ENCODE results near the gene CYP26B1. TPM values are rescaled to one million over a fixed set of nuclear protein-coding genes. Genes with fewer than 3 reads are reported as not detected.
"Not testable (repeated sequence)": the region's sequence is repeated elsewhere in the genome, so short reads cannot be mapped to it uniquely, and the experiment has no call there.

The CYP26B1 gene
- total RNA-seq, 1 experiment from 2014 or later: not detected

- Histone ChIP-seq H3K27ac (ENCODE audit: low read length) (no peak overlapping the region), H3K4me2 (ENCODE audit: low read depth, low read length, poor library complexity, severe bottlenecking) (no peak overlapping the region), H3K9me3 (ENCODE audit: low read length) (no peaks in the 10 kb centered on the region), H3K9me2 (replicated peaks; ENCODE audit: insufficient read depth, low read length) (no peaks in the 10 kb centered on the region), H3K4me3 (ENCODE audit: low read length) (no peak overlapping the region), H3K9ac (ENCODE audit: low read length) (no peak overlapping the region), H3K27me3 (ENCODE audit: low read length) (no peaks in the 10 kb centered on the region; the same call in 1 of the 2 replicates), H4K20me1 (ENCODE audit: insufficient read depth, low read depth, low read length) (no peaks in the 10 kb centered on the region), H3K4me1 (ENCODE audit: low read length) (no peaks in the 10 kb centered on the region), H3K36me3 (ENCODE audit: insufficient read depth, low read length) (no peaks in the 10 kb centered on the region), H3K79me2 (ENCODE audit: low read length) (no peaks in the 10 kb centered on the region), H2AFZ (ENCODE audit: low read length) (no peak overlapping the region)
- no peak for DNase-seq
Observed at GRCh38 chr2:72089028-72089427, 58.6 kb downstream of the CYP26B1 start.

- not testable (repeated sequence) for H3K79me2 ChIP-seq (ENCODE audit: low read length); H3K9me3 ChIP-seq (ENCODE audit: low read length); H3K4me2 ChIP-seq (ENCODE audit: low read depth, low read length, poor library complexity, severe bottlenecking); H3K9ac ChIP-seq (ENCODE audit: low read length); H3K4me1 ChIP-seq (ENCODE audit: low read length); H3K36me3 ChIP-seq (ENCODE audit: insufficient read depth, low read length); H3K27me3 ChIP-seq (ENCODE audit: low read length); H3K27ac ChIP-seq (ENCODE audit: low read length); H3K9me2 ChIP-seq (replicated peaks; ENCODE audit: insufficient read depth, low read length); DNase-seq; H4K20me1 ChIP-seq (ENCODE audit: insufficient read depth, low read depth, low read length); H3K4me3 ChIP-seq (ENCODE audit: low read length); H2AFZ ChIP-seq (ENCODE audit: low read length)
Observed at GRCh38 chr2:72086871-72087633, 60.6 kb downstream of the CYP26B1 start.

GRCh38 chr2:72085513-72085912, 62.1 kb downstream of the CYP26B1 start:
- Histone ChIP-seq H3K27me3 (ENCODE audit: low read length) (no peaks in the 10 kb centered on the region), H3K9me2 (replicated peaks; ENCODE audit: insufficient read depth, low read length) (no peaks in the 10 kb centered on the region), H3K4me3 (ENCODE audit: low read length) (no peak overlapping the region), H3K4me2 (ENCODE audit: low read depth, low read length, poor library complexity, severe bottlenecking) (no peak overlapping the region), H2AFZ (ENCODE audit: low read length) (no peak overlapping the region), H3K27ac (ENCODE audit: low read length) (no peak overlapping the region), H3K9me3 (ENCODE audit: low read length) (no peaks in the 10 kb centered on the region), H3K79me2 (ENCODE audit: low read length) (no peaks in the 10 kb centered on the region), H4K20me1 (ENCODE audit: insufficient read depth, low read depth, low read length) (no peaks in the 10 kb centered on the region), H3K9ac (ENCODE audit: low read length) (no peak overlapping the region), H3K36me3 (ENCODE audit: insufficient read depth, low read length) (no peaks in the 10 kb centered on the region), H3K4me1 (ENCODE audit: low read length) (no peaks in the 10 kb centered on the region)
- no peak for DNase-seq

- Histone ChIP-seq H3K36me3 (ENCODE audit: insufficient read depth, low read length) (no peaks in the 10 kb centered on the region), H3K4me2 (ENCODE audit: low read depth, low read length, poor library complexity, severe bottlenecking) (no peak overlapping the region), H3K9me3 (ENCODE audit: low read length) (no peaks in the 10 kb centered on the region), H3K27ac (ENCODE audit: low read length) (no peak overlapping the region), H3K9me2 (replicated peaks; ENCODE audit: insufficient read depth, low read length) (no peaks in the 10 kb centered on the region), H2AFZ (ENCODE audit: low read length) (no peak overlapping the region), H4K20me1 (ENCODE audit: insufficient read depth, low read depth, low read length) (no peaks in the 10 kb centered on the region), H3K27me3 (ENCODE audit: low read length) (no peaks in the 10 kb centered on the region), H3K9ac (ENCODE audit: low read length) (no peak overlapping the region), H3K4me3 (ENCODE audit: low read length) (no peak overlapping the region), H3K79me2 (ENCODE audit: low read length) (no peaks in the 10 kb centered on the region), H3K4me1 (ENCODE audit: low read length) (no peaks in the 10 kb centered on the region)
- DNase-seq: no peak
Observed at GRCh38 chr2:72085036-72085435, 62.6 kb downstream of the CYP26B1 start.

- H3K9me2 ChIP-seq (replicated peaks; ENCODE audit: insufficient read depth, low read length): no peaks in the 10 kb centered on the region
- H4K20me1 ChIP-seq (ENCODE audit: insufficient read depth, low read depth, low read length): no peaks in the 10 kb centered on the region
- H3K4me2 ChIP-seq (ENCODE audit: low read depth, low read length, poor library complexity, severe bottlenecking): no peak overlapping the region
- H3K9me3 ChIP-seq (ENCODE audit: low read length): no peaks in the 10 kb centered on the region
- no peak overlapping the region for H3K27ac ChIP-seq (ENCODE audit: low read length)
- H3K36me3 ChIP-seq (ENCODE audit: insufficient read depth, low read length): no peaks in the 10 kb centered on the region
- no peak overlapping the region for H3K9ac ChIP-seq (ENCODE audit: low read length)
- no peak for DNase-seq
- H2AFZ ChIP-seq (ENCODE audit: low read length): no peak overlapping the region
- H3K4me3 ChIP-seq (ENCODE audit: low read length): no peak overlapping the region
- H3K79me2 ChIP-seq (ENCODE audit: low read length): no peaks in the 10 kb centered on the region
- H3K4me1 ChIP-seq (ENCODE audit: low read length): no peaks in the 10 kb centered on the region
- no peaks in the 10 kb centered on the region for H3K27me3 ChIP-seq (ENCODE audit: low read length)
Observed at GRCh38 chr2:72084584-72084976, 63.1 kb downstream of the CYP26B1 start.

- Histone ChIP-seq H3K4me1 (ENCODE audit: low read length) (no peaks in the 10 kb centered on the region), H3K36me3 (ENCODE audit: insufficient read depth, low read length) (no peaks in the 10 kb centered on the region), H3K4me2 (ENCODE audit: low read depth, low read length, poor library complexity, severe bottlenecking) (no peak overlapping the region), H4K20me1 (ENCODE audit: insufficient read depth, low read depth, low read length) (no peaks in the 10 kb centered on the region), H3K9ac (ENCODE audit: low read length) (no peak overlapping the region), H2AFZ (ENCODE audit: low read length) (no peak overlapping the region), H3K27ac (ENCODE audit: low read length) (no peak overlapping the region), H3K9me2 (replicated peaks; ENCODE audit: insufficient read depth, low read length) (no peaks in the 10 kb centered on the region), H3K4me3 (ENCODE audit: low read length) (no peak overlapping the region), H3K27me3 (ENCODE audit: low read length) (no peaks in the 10 kb centered on the region), H3K79me2 (ENCODE audit: low read length) (no peaks in the 10 kb centered on the region), H3K9me3 (ENCODE audit: low read length) (no peaks in the 10 kb centered on the region)
- no peak for DNase-seq
Observed at GRCh38 chr2:72083751-72084583, 63.7 kb downstream of the CYP26B1 start.

- no peak for DNase-seq
- Histone ChIP-seq H3K9me2 (replicated peaks; ENCODE audit: insufficient read depth, low read length) (no peaks in the 10 kb centered on the region), H3K9ac (ENCODE audit: low read length) (no peak overlapping the region), H4K20me1 (ENCODE audit: insufficient read depth, low read depth, low read length) (no peaks in the 10 kb centered on the region), H3K4me2 (ENCODE audit: low read depth, low read length, poor library complexity, severe bottlenecking) (no peak overlapping the region), H3K79me2 (ENCODE audit: low read length) (no peaks in the 10 kb centered on the region), H3K9me3 (ENCODE audit: low read length) (no peaks in the 10 kb centered on the region), H3K27me3 (ENCODE audit: low read length) (no peaks in the 10 kb centered on the region), H3K27ac (ENCODE audit: low read length) (no peak overlapping the region), H3K36me3 (ENCODE audit: insufficient read depth, low read length) (no peaks in the 10 kb centered on the region), H2AFZ (ENCODE audit: low read length) (no peak overlapping the region), H3K4me1 (ENCODE audit: low read length) (no peaks in the 10 kb centered on the region), H3K4me3 (ENCODE audit: low read length) (no peak overlapping the region)
Observed at GRCh38 chr2:72082887-72083286, 64.8 kb downstream of the CYP26B1 start.

GRCh38 chr2:72082021-72082601, 65.6 kb downstream of the CYP26B1 start:
- no peaks in the 10 kb centered on the region for H3K9me3 ChIP-seq (ENCODE audit: low read length)
- H3K9me2 ChIP-seq (replicated peaks; ENCODE audit: insufficient read depth, low read length): no peaks in the 10 kb centered on the region
- H3K27ac ChIP-seq (ENCODE audit: low read length): no peak overlapping the region
- no peak overlapping the region for H3K9ac ChIP-seq (ENCODE audit: low read length)
- H3K27me3 ChIP-seq (ENCODE audit: low read length): no peaks in the 10 kb centered on the region
- H3K4me1 ChIP-seq (ENCODE audit: low read length): no peaks in the 10 kb centered on the region
- no peaks in the 10 kb centered on the region for H3K79me2 ChIP-seq (ENCODE audit: low read length)
- no peak overlapping the region for H3K4me3 ChIP-seq (ENCODE audit: low read length)
- H3K4me2 ChIP-seq (ENCODE audit: low read depth, low read length, poor library complexity, severe bottlenecking): no peak overlapping the region
- no peak overlapping the region for H2AFZ ChIP-seq (ENCODE audit: low read length)
- no peaks in the 10 kb centered on the region for H3K36me3 ChIP-seq (ENCODE audit: insufficient read depth, low read length)
- DNase-seq: no peak
- H4K20me1 ChIP-seq (ENCODE audit: insufficient read depth, low read depth, low read length): no peaks in the 10 kb centered on the region
